GM12878 (cell line): ENCODE measurements around the gene C1GALT1. TPM values are rescaled to one million over a fixed set of nuclear protein-coding genes. Genes with fewer than 3 reads are reported as not detected.

Experiments
- ATAC-seq: fragments of 200-7000 bp; cut with Tn5 transposase; 3 replicates; pipeline ENCODE4 v1.9.1; 2020; ENCODE audit warnings: mild to moderate bottlenecking, moderate library complexity
- BruUV-seq: library from RNA; stranded (reverse); fragments of 400-500 nt; replicated peaks from 2 replicates; lab custom pipeline; 2021; lab: Mats Ljungman, UMichigan
- CTCF ChIA-PET: fragments of 300-600 bp; sonication (Branson Sonifier 250); formaldehyde crosslinking; extraction: SDS; loops from one replicate; lab custom pipeline; 2021; ENCODE audit warnings: inconsistent platforms; lab: Yijun Ruan, JAX
- POLR2A ChIA-PET: fragments of 350-600 bp; formaldehyde crosslinking; extraction: SDS; loops from one replicate; lab custom pipeline; 2021; ENCODE audit warnings: inconsistent platforms; lab: Charles Lee
- RAD21 ChIA-PET: fragments of 300-600 bp; sonication (Branson Sonifier 250); formaldehyde crosslinking; loops from one replicate; lab custom pipeline; 2023; ENCODE audit warnings: antibody characterized with exemption; ENCODE audit not compliant: unreplicated experiment; lab: Charles Lee
- SMC1A ChIA-PET: fragments of 300-600 bp; sonication (Branson Sonifier 250); formaldehyde crosslinking; loops from one replicate; lab custom pipeline; 2023; ENCODE audit not compliant: unreplicated experiment, uncharacterized antibody; lab: Charles Lee
- DNase-seq: peaks from one replicate; pipeline ENCODE4 v3.0.0-alpha.2; 2011; ENCODE audit warnings: low read depth, low spot score
- FAIRE-seq: peaks from 3 replicates; lab custom pipeline; 2011; peaks lifted over from hg19 to GRCh38; lab: Jason Lieb, UNC
- H2AFZ ChIP-seq: 2 replicates; pipeline ENCODE4 v1.6.0; 2011; ENCODE audit warnings: low read depth, low read length, control low read depth; ENCODE audit not compliant: control insufficient read depth
- H3K27ac ChIP-seq: 2 replicates; pipeline ENCODE4 v1.5.1; 2011; ENCODE audit warnings: control low read depth; ENCODE audit not compliant: control insufficient read depth, insufficient read depth
- H3K27me3 ChIP-seq, 2 experiments: replicated peaks in 1 of 2; 2 replicates each; pipeline versions ENCODE4 v1.6.0 to v1.6.1; 2011; ENCODE audit warnings: low read length in 1 of 2; ENCODE audit not compliant: control insufficient read depth in 2 of 2, insufficient read depth in 2 of 2
- H3K36me3 ChIP-seq, 2 experiments: 2 replicates each; pipeline ENCODE4 v1.5.1; 2011; ENCODE audit warnings: low read length in 1 of 2; ENCODE audit not compliant: control insufficient read depth in 2 of 2, insufficient read depth in 2 of 2
- H3K4me1 ChIP-seq: 2 replicates; pipeline ENCODE4 v1.6.1; 2011; ENCODE audit warnings: mild to moderate bottlenecking, low read length, moderate library complexity, mixed read lengths; ENCODE audit not compliant: control insufficient read depth, insufficient read depth
- H3K4me2 ChIP-seq: 2 replicates; pipeline ENCODE4 v1.6.0; 2011; ENCODE audit warnings: control low read depth; ENCODE audit not compliant: control insufficient read depth, insufficient read depth
- H3K4me3 ChIP-seq: fragments of 200-600 bp; sonication (generic); 2 replicates; pipeline ENCODE4 v1.5.1; 2016
- H3K79me2 ChIP-seq: 2 replicates; pipeline ENCODE4 v1.6.0; 2011; ENCODE audit warnings: low read length; ENCODE audit not compliant: control insufficient read depth, insufficient read depth
- H3K9ac ChIP-seq: 2 replicates; pipeline ENCODE4 v1.8.0; 2011; ENCODE audit warnings: low read length, control low read depth, mixed read lengths; ENCODE audit not compliant: control insufficient read depth, insufficient read depth
- H3K9me3 ChIP-seq: replicated peaks from 3 replicates; pipeline ENCODE4 v1.5.1; 2011; ENCODE audit warnings: mild to moderate bottlenecking, low read length; ENCODE audit not compliant: control insufficient read depth, insufficient read depth
- H4K20me1 ChIP-seq: 2 replicates; pipeline ENCODE4 v1.6.0; 2011; ENCODE audit not compliant: control insufficient read depth, insufficient read depth
- CHD2 ChIP-seq: IDR thresholded peaks from 2 replicates; pipeline ENCODE4 v1.6.1; 2011; ENCODE audit warnings: low read depth, low read length, improper control_type of control experiment, borderline replicate concordance
- FOS ChIP-seq: IDR thresholded peaks from 3 replicates; pipeline ENCODE4 v1.6.1; 2011; ENCODE audit warnings: borderline replicate concordance; ENCODE audit not compliant: insufficient read length; ENCODE audit errors: extremely low read depth
- FOXK2 ChIP-seq: fragments of 450-650 bp; IDR thresholded peaks from 2 replicates; pipeline ENCODE4 v1.6.1; 2017; ENCODE audit warnings: mild to moderate bottlenecking, moderate library complexity
- JUNB ChIP-seq: IDR thresholded peaks from 2 replicates; pipeline ENCODE4 v1.6.1; 2016; ENCODE audit warnings: antibody characterized with exemption, mild to moderate bottlenecking
- MEF2A ChIP-seq: IDR thresholded peaks from 2 replicates; pipeline ENCODE4 v1.6.1; 2011; ENCODE audit warnings: low read depth, mild to moderate bottlenecking, low read length, moderate library complexity; ENCODE audit not compliant: insufficient read depth
- MEF2B ChIP-seq: fragments of 450-650 bp; IDR thresholded peaks from 2 replicates; pipeline ENCODE4 v1.6.1; 2018; ENCODE audit warnings: mild to moderate bottlenecking, moderate library complexity; ENCODE audit not compliant: partially characterized antibody, poor library complexity, severe bottlenecking
- NR2F1 ChIP-seq: fragments of 450-650 bp; conservative IDR thresholded peaks from 2 replicates; pipeline ENCODE4 v1.6.1; 2017; ENCODE audit warnings: mild to moderate bottlenecking
- POLR2AphosphoS5 ChIP-seq: IDR thresholded peaks from 2 replicates; pipeline ENCODE4 v1.6.1; 2011; ENCODE audit warnings: mild to moderate bottlenecking, low read length, inconsistent platforms
- SMARCA5 ChIP-seq: fragments of 450-650 bp; IDR thresholded peaks from 2 replicates; pipeline ENCODE4 v1.6.1; 2017; ENCODE audit warnings: mild to moderate bottlenecking
- STAT3 ChIP-seq: IDR thresholded peaks from 2 replicates; pipeline ENCODE4 v1.6.1; 2011; ENCODE audit warnings: low read depth, low read length, improper control_type of control experiment
- TCF12 ChIP-seq: IDR thresholded peaks from 2 replicates; pipeline ENCODE4 v1.6.1; 2011; ENCODE audit warnings: low read depth, mild to moderate bottlenecking, low read length
- TCF3 ChIP-seq: IDR thresholded peaks from 2 replicates; pipeline ENCODE4 v1.6.1; 2012; ENCODE audit warnings: low read depth, mild to moderate bottlenecking, low read length, borderline replicate concordance; ENCODE audit not compliant: insufficient read depth
- YY1 ChIP-seq: IDR thresholded peaks from 2 replicates; pipeline ENCODE4 v1.6.1; 2011; ENCODE audit warnings: low read depth, mild to moderate bottlenecking, low read length
- ZNF217 ChIP-seq: fragments of 450-650 bp; IDR thresholded peaks from 2 replicates; pipeline ENCODE4 v1.6.1; 2017; ENCODE audit warnings: antibody characterized with exemption, mild to moderate bottlenecking
- ZNF24 ChIP-seq: fragments of 450-650 bp; IDR thresholded peaks from 2 replicates; pipeline ENCODE4 v1.6.1; 2017; ENCODE audit warnings: antibody characterized with exemption, mild to moderate bottlenecking
- ZNF384 ChIP-seq: IDR thresholded peaks from 2 replicates; pipeline ENCODE4 v1.6.1; 2012; ENCODE audit warnings: low read depth, mild to moderate bottlenecking, low read length, improper control_type of control experiment, borderline replicate concordance
- WGBS: methylation state at CpG from one replicate; pipeline ENCODE4 v1.1.6; 2016; ENCODE audit warnings: low lambda C conversion rate; ENCODE audit not compliant: insufficient replicate concordance, insufficient coverage; ENCODE audit errors: missing lambda C conversion rate; 5-methylcytosine and 5-hydroxymethylcytosine counted together
- in situ Hi-C: fragments of 300-500 bp; cut with MboI; formaldehyde crosslinking; loops from 9 replicates; pipeline ENCODE4 v1.14.3; 2018; ENCODE audit warnings: mixed read lengths
- intact Hi-C: fragments of 100-400 bp; cut with micrococcal nuclease; formaldehyde crosslinking; loops from one replicate; pipeline ENCODE4 v1.14.2; 2022; ENCODE audit not compliant: unreplicated experiment
- polyA plus RNA-seq, 11 experiments: library from polyadenylated mRNA; depleted of rRNA in 4 of 11; unstranded in 6 of 11; stranded (reverse) in 5 of 11; fragments of >200 nt; fragmentation: Nextera tagmentation in 4 of 11; fragmentation: Illumina TruSeq in 1 of 11; extraction: Ambion mirVana in 4 of 11; extraction: Trizol in 1 of 11; gene quantifications; 1 replicate in 1 of 11; 2 replicates in 10 of 11; pipeline versions ENCODE4 v1.2.1 to v1.2.3, GENCODE V29; 2011 to 2016; ENCODE audit warnings: inconsistent platforms in 2 of 11, missing spikeins in 2 of 11, low read depth in 1 of 11
- total RNA-seq, 4 experiments: library from RNA; depleted of rRNA in 3 of 4; stranded (reverse); fragments of >200 nt in 3 of 4; fragmentation: Illumina TruSeq in 1 of 4; extraction: Trizol in 1 of 4; gene quantifications; 2 replicates each; pipeline versions ENCODE4 v1.2.1 to v1.2.3, GENCODE V29; 2013 to 2021

C1GALT1 gene
- total and polyA plus RNA-seq, 10 of the 15 experiments (the other 5 are each of a cell fraction or from before 2014, with no cell fraction given) = 1.6 to 25.0 (median 8.5) TPM

DNA sequence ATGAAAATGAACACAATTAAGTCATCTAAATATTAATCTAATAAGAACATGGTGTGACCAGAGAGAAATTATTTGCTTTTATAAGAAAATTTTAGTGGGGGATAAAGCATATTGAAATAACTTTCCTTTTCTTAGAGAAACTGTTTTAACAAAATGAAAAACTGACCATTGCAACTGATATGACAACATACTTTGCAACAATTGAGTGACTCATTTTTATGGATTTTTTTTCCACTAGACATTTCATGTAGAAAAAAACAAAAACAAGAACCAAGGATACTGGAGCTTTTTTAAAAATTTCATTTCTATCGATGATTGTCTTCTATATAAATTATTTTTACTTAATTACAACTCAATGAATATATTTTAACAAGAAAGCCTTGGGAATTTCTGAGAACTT lies 90.0 kb downstream of the C1GALT1 start (continued):
- no peak for TF ChIP-seq STAT3
- TF ChIP-seq MEF2A = no peak

DNA sequence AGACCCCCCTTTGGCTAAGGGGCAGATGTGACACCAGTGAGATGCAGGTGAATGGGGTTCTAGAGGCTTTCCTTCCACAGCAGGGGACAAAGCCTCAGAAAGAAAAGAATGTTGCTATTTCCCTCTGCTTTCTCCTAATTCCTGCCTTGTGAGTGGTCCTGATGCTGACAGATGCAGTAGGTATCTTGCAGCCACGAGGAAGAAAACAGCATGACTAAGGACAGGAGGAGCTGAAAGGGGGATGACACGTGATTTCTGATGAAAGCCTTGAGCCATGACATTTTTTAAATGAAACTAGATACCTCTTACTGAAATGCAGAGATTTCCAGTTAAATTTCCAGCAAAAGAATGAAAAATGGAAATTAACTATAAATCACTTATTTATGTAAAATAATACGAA lies 92.4 kb downstream of the C1GALT1 start:
- no peak overlapping the region for H3K4me3 ChIP-seq
- CTCF ChIA-PET = no interaction called here
- intact Hi-C loops = no loop called here
- WGBS = 26% methylated on average over 3 of the region's 3 CpGs
- no peaks in the 10 kb centered on the region for H3K9me3 ChIP-seq
- RAD21 ChIA-PET = no interaction called here
- H3K27me3 ChIP-seq = no peaks in the 10 kb centered on the region
- H4K20me1 ChIP-seq = no peaks in the 10 kb centered on the region
- in situ Hi-C loops = no loop called here
- POLR2A ChIA-PET = no interaction called here
- no peak overlapping the region for H3K27ac ChIP-seq
- H3K36me3 ChIP-seq = no peaks in the 10 kb centered on the region
- no peak for ATAC-seq
- SMC1A ChIA-PET = no interaction called here
- H2AFZ ChIP-seq = no peak overlapping the region
- DNase-seq = no peak
- FAIRE-seq = no peak
- no TSS peak for BruUV-seq
- H3K9ac ChIP-seq = no peak overlapping the region
- TF ChIP-seq TCF12 (no peak), JUNB (no peak), POLR2AphosphoS5 (no peak), TCF3 (no peak), FOS (no peak), YY1 (no peak), ZNF217 (no peak), MEF2B (no peak), CHD2 (no peak), ZNF384 (no peak), FOXK2 (no peak), ZNF24 (no peak), NR2F1 (no peak), SMARCA5 (no peak)
- H3K4me2 ChIP-seq = no peak overlapping the region
- H3K79me2 ChIP-seq = no peaks in the 10 kb centered on the region
- no peaks in the 10 kb centered on the region for H3K4me1 ChIP-seq
